IPS DF 6.9 (cell line): ENCODE results near the gene SELENOK.
"Not testable (repeated sequence)": the region's sequence is repeated elsewhere in the genome, so short reads cannot be mapped to it uniquely, and the experiment has no call there.

Experiments used
- DNase-seq: peaks from one replicate; pipeline ENCODE4 v3.0.0-alpha.2; 2013; ENCODE audit warnings: low read depth, low spot score
- H3K27ac ChIP-seq: one replicate; pipeline ENCODE4 v1.5.1; 2013; ENCODE audit warnings: low read length, control low read depth
- H3K27me3 ChIP-seq: 2 replicates; pipeline ENCODE4 v1.6.1; 2013; ENCODE audit warnings: mild to moderate bottlenecking, low read length; ENCODE audit not compliant: control insufficient read depth, insufficient read depth
- H3K36me3 ChIP-seq: 2 replicates; pipeline ENCODE4 v1.6.1; 2013; ENCODE audit warnings: low read length; ENCODE audit not compliant: control insufficient read depth, insufficient read depth
- H3K4me1 ChIP-seq: 2 replicates; pipeline ENCODE4 v1.6.1; 2013; ENCODE audit warnings: low read length; ENCODE audit not compliant: control insufficient read depth, insufficient read depth
- H3K4me3 ChIP-seq: 2 replicates; pipeline ENCODE4 v1.5.1; 2013; ENCODE audit warnings: mild to moderate bottlenecking, low read length
- H3K9me3 ChIP-seq: 2 replicates; pipeline ENCODE4 v1.6.1; 2013; ENCODE audit warnings: low read length, inconsistent platforms; ENCODE audit not compliant: control insufficient read depth, insufficient read depth
- WGBS: extraction: QIAGEN DNeasy Blood & Tissue Kit; methylation state at CpG from one replicate; pipeline ENCODE4 v1.1.7; 2013; ENCODE audit warnings: mixed read lengths, missing lambda C conversion rate; ENCODE audit not compliant: insufficient read length, insufficient coverage; 5-methylcytosine and 5-hydroxymethylcytosine counted together

Gene SELENOK

GRCh38 chr3:53891497-53892285 is at the start of gene SELENOK:
Gene SELENOK (minus strand): TSS chr3:53891859.
- H3K27me3 ChIP-seq: no peaks in the 10 kb centered on the region
- WGBS: no CpG with 5 or more reads among the region's 73 CpGs
- no peaks in the 10 kb centered on the region; the same call in 1 of the 2 replicates for H3K36me3 ChIP-seq

GRCh38 chr3:53941184-53941583 is 49.5 kb upstream of the SELENOK start:
- WGBS: no CpG with 5 or more reads among the region's 6 CpGs
- H3K27ac ChIP-seq: no peak overlapping the region
- DNase-seq: no peak
- H3K4me1 ChIP-seq: no peaks in the 10 kb centered on the region
- H3K4me3 ChIP-seq: no peak overlapping the region
- H3K27me3 ChIP-seq: no peaks in the 10 kb centered on the region
- H3K9me3 ChIP-seq: no peaks in the 10 kb centered on the region
- H3K36me3 ChIP-seq: no peaks in the 10 kb centered on the region

More at GRCh38 chr3:53891497-53892285, at the start of gene SELENOK:
- DNase-seq: peak; percentile 97
- Histone ChIP-seq H3K4me3 (peak within 1 kb of the TSS; percentile 95), H3K9me3 (no peaks in the 10 kb centered on the region), H3K4me1 (no peaks in the 10 kb centered on the region), H3K27ac (no peak within 1 kb of the TSS)

GRCh38 chr3:53940623-53941022 is 49.0 kb upstream of the SELENOK start:
- Histone ChIP-seq H3K27ac (no peak overlapping the region), H3K36me3 (no peaks in the 10 kb centered on the region), H3K4me3 (no peak overlapping the region), H3K9me3 (no peaks in the 10 kb centered on the region), H3K27me3 (no peaks in the 10 kb centered on the region), H3K4me1 (no peaks in the 10 kb centered on the region)
- no CpG with 5 or more reads among the region's 1 CpG for WGBS
- DNase-seq: no peak

GRCh38 chr3:53939813-53940212 is 48.2 kb upstream of the SELENOK start:
- Histone ChIP-seq H3K36me3 (no peaks in the 10 kb centered on the region), H3K27me3 (no peaks in the 10 kb centered on the region), H3K9me3 (no peaks in the 10 kb centered on the region), H3K4me1 (no peaks in the 10 kb centered on the region), H3K27ac (no peak overlapping the region), H3K4me3 (no peak overlapping the region)
- no CpG with 5 or more reads among the region's 1 CpG for WGBS
- DNase-seq: no peak

- WGBS: no CpG with 5 or more reads among the region's 10 CpGs
- DNase-seq: no peak
- Histone ChIP-seq H3K4me3 (no peak overlapping the region), H3K27ac (no peak overlapping the region), H3K4me1 (no peaks in the 10 kb centered on the region), H3K36me3 (no peaks in the 10 kb centered on the region), H3K27me3 (no peaks in the 10 kb centered on the region), H3K9me3 (no peaks in the 10 kb centered on the region)
Measured at GRCh38 chr3:53939086-53939582, 47.5 kb upstream of the SELENOK start.

GRCh38 chr3:53938645-53939044 is 47.0 kb upstream of the SELENOK start:
- peak; percentile 18 for DNase-seq
- Histone ChIP-seq H3K36me3 (no peaks in the 10 kb centered on the region), H3K4me1 (no peaks in the 10 kb centered on the region), H3K27me3 (no peaks in the 10 kb centered on the region), H3K27ac (no peak overlapping the region), H3K9me3 (no peaks in the 10 kb centered on the region), H3K4me3 (no peak overlapping the region)
- WGBS: no CpG with 5 or more reads among the region's 2 CpGs

- Histone ChIP-seq H3K4me1 (no peaks in the 10 kb centered on the region), H3K27ac (no peak overlapping the region), H3K36me3 (no peaks in the 10 kb centered on the region), H3K27me3 (no peaks in the 10 kb centered on the region), H3K9me3 (no peaks in the 10 kb centered on the region), H3K4me3 (no peak overlapping the region)
- no peak for DNase-seq
- no CpG with 5 or more reads among the region's 1 CpG for WGBS
Measured at GRCh38 chr3:53936347-53936746, 44.7 kb upstream of the SELENOK start.

- no peaks in the 10 kb centered on the region for H3K9me3 ChIP-seq
- DNase-seq: no peak
- no peak overlapping the region for H3K27ac ChIP-seq
- WGBS: no CpG with 5 or more reads among the region's 1 CpG
- no peaks in the 10 kb centered on the region for H3K4me1 ChIP-seq
- H3K4me3 ChIP-seq: no peak overlapping the region
- no peaks in the 10 kb centered on the region for H3K27me3 ChIP-seq
- no peaks in the 10 kb centered on the region for H3K36me3 ChIP-seq
Measured at GRCh38 chr3:53935283-53935901, 43.7 kb upstream of the SELENOK start.

GRCh38 chr3:53927208-53927872 is 35.7 kb upstream of the SELENOK start:
- not testable (repeated sequence) for H3K36me3 ChIP-seq, H3K4me1 ChIP-seq, H3K9me3 ChIP-seq, H3K27me3 ChIP-seq, DNase-seq, H3K27ac ChIP-seq, H3K4me3 ChIP-seq
- WGBS: no CpG with 5 or more reads among the region's 30 CpGs

- H3K27ac ChIP-seq: no peak overlapping the region
- H3K4me1 ChIP-seq: no peaks in the 10 kb centered on the region
- DNase-seq: no peak
- no peaks in the 10 kb centered on the region for H3K27me3 ChIP-seq
- no peaks in the 10 kb centered on the region for H3K36me3 ChIP-seq
- H3K4me3 ChIP-seq: no peak overlapping the region
- no peaks in the 10 kb centered on the region for H3K9me3 ChIP-seq
- WGBS: no CpG with 5 or more reads among the region's 1 CpG
Measured at GRCh38 chr3:53921296-53921695, 29.6 kb upstream of the SELENOK start.
